MM.1S (cell line): ENCODE measurements around the gene C15orf40.

Source experiments
- EZH2 ChIP-seq: fragments of 300-600 bp; sonication (generic); optimal IDR thresholded peaks from 2 replicates; pipeline ENCODE3; 2017; ENCODE audit warnings: low read depth, mild to moderate bottlenecking, antibody characterized with exemption, low read length, mixed read lengths
- EZH2phosphoT487 ChIP-seq: fragments of 300-600 bp; sonication (generic); IDR thresholded peaks from 2 replicates; pipeline ENCODE4 v1.6.1; 2018; ENCODE audit warnings: antibody characterized with exemption, low read length
- TF ChIP-seq, protein P1 (sequence below): fragments of 300-600 bp; sonication (generic); IDR thresholded peaks from 2 replicates; pipeline ENCODE4 v1.5.1; 2016; ENCODE audit warnings: antibody characterized with exemption, low read length, mixed read lengths

DNA sequence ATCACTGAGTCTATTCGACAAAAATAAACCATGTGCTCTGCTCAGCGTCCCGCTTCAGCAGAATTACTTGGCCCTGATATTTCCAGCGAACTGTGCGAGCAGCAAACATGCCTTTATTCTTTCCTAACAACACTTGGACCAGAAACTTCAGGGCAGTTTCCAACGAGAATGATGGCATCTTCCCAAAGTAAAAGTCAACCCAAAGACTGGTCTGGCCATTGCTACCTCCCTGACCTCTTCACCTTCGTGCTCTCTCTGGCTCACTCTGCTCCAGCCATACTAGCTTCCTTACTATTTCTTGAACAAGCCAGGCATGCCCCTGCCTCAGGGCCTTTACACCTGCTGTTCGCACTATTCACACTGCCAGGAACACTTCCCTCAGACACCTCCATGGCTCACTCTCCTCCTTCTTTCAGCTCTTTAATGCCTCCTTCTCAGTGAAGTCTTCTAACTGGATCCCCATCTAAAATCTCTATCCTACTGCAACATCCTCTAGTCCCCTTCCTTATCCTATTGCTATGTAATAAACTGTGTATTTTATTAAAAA lies 65.2 kb downstream of the C15orf40 start:
- TF ChIP-seq, protein P1, sequence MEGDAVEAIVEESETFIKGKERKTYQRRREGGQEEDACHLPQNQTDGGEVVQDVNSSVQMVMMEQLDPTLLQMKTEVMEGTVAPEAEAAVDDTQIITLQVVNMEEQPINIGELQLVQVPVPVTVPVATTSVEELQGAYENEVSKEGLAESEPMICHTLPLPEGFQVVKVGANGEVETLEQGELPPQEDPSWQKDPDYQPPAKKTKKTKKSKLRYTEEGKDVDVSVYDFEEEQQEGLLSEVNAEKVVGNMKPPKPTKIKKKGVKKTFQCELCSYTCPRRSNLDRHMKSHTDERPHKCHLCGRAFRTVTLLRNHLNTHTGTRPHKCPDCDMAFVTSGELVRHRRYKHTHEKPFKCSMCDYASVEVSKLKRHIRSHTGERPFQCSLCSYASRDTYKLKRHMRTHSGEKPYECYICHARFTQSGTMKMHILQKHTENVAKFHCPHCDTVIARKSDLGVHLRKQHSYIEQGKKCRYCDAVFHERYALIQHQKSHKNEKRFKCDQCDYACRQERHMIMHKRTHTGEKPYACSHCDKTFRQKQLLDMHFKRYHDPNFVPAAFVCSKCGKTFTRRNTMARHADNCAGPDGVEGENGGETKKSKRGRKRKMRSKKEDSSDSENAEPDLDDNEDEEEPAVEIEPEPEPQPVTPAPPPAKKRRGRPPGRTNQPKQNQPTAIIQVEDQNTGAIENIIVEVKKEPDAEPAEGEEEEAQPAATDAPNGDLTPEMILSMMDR: no peak
- TF ChIP-seq EZH2phosphoT487: no peak
- TF ChIP-seq EZH2: no peak
